BLaER1 (cell line): Measurements from ENCODE around the gene CABLES1.
"Not testable (repeated sequence)": the region's sequence is repeated elsewhere in the genome, so short reads cannot be mapped to it uniquely, and the experiment has no call there.

Source experiments
- H3K27ac ChIP-seq: shearing (Covaris generic); formaldehyde crosslinking; 2 replicates; pipeline ENCODE4 v1.8.1; 2022
- H3K27me3 ChIP-seq: shearing (Covaris generic); formaldehyde crosslinking; 2 replicates; pipeline ENCODE4 v1.8.1; 2022
- H3K36me3 ChIP-seq: shearing (Covaris generic); formaldehyde crosslinking; 2 replicates; pipeline ENCODE4 v1.8.1; 2022
- H3K4me1 ChIP-seq: shearing (Covaris generic); formaldehyde crosslinking; 2 replicates; pipeline ENCODE4 v1.8.1; 2022
- H3K4me2 ChIP-seq: shearing (Covaris generic); formaldehyde crosslinking; 2 replicates; pipeline ENCODE4 v1.8.1; 2022
- H3K4me3 ChIP-seq: shearing (Covaris generic); formaldehyde crosslinking; 2 replicates; pipeline ENCODE4 v1.8.1; 2022
- H3K9ac ChIP-seq: shearing (Covaris generic); formaldehyde crosslinking; 2 replicates; pipeline ENCODE4 v1.8.1; 2022
- H3K9me3 ChIP-seq: shearing (Covaris generic); formaldehyde crosslinking; 2 replicates; pipeline ENCODE4 v1.8.1; 2022
- H4K20me1 ChIP-seq: shearing (Covaris generic); formaldehyde crosslinking; 2 replicates; pipeline ENCODE4 v1.8.1; 2022
- Cebpa-rat ChIP-seq: shearing (Covaris generic); IDR thresholded peaks from 2 replicates; pipeline ENCODE4 v1.8.1; 2022

CABLES1 gene

GRCh38 chr18:23154030-23154429 lies 18.7 kb downstream of the CABLES1 start:
- H3K36me3 ChIP-seq: no peaks in the 10 kb centered on the region
- H3K4me3 ChIP-seq: no peak overlapping the region
- no peaks in the 10 kb centered on the region for H3K9me3 ChIP-seq
- H3K27ac ChIP-seq: no peak overlapping the region
- no peak for TF ChIP-seq Cebpa-rat
- no peak overlapping the region for H3K9ac ChIP-seq
- no peaks in the 10 kb centered on the region for H3K27me3 ChIP-seq
- no peak overlapping the region for H3K4me2 ChIP-seq
- H4K20me1 ChIP-seq: no peaks in the 10 kb centered on the region
- H3K4me1 ChIP-seq: peaks cover 7% of the 10 kb centered on the region

- Histone ChIP-seq H3K4me3 (no peak overlapping the region), H3K4me2 (peak overlapping the region; percentile 41), H3K9me3 (no peaks in the 10 kb centered on the region), H4K20me1 (no peaks in the 10 kb centered on the region), H3K27ac (no peak overlapping the region), H3K9ac (no peak overlapping the region), H3K27me3 (no peaks in the 10 kb centered on the region), H3K36me3 (no peaks in the 10 kb centered on the region), H3K4me1 (peaks cover 7% of the 10 kb centered on the region)
- TF ChIP-seq Cebpa-rat: no peak
Measured at GRCh38 chr18:23154823-23155500, 19.7 kb downstream of the CABLES1 start.

GRCh38 chr18:23155537-23155936 lies 20.3 kb downstream of the CABLES1 start:
- Histone ChIP-seq H3K4me3 (no peak overlapping the region), H3K27me3 (no peaks in the 10 kb centered on the region), H4K20me1 (no peaks in the 10 kb centered on the region), H3K27ac (no peak overlapping the region), H3K4me2 (peak overlapping the region; percentile 41), H3K4me1 (peaks cover 7% of the 10 kb centered on the region), H3K9ac (no peak overlapping the region), H3K36me3 (no peaks in the 10 kb centered on the region), H3K9me3 (no peaks in the 10 kb centered on the region)
- TF ChIP-seq Cebpa-rat: no peak

GRCh38 chr18:23156134-23156533 lies 20.8 kb downstream of the CABLES1 start:
- H3K4me3 ChIP-seq: no peak overlapping the region
- H3K4me2 ChIP-seq: no peak overlapping the region
- no peaks in the 10 kb centered on the region for H3K27me3 ChIP-seq
- H3K9me3 ChIP-seq: no peaks in the 10 kb centered on the region
- no peaks in the 10 kb centered on the region for H3K36me3 ChIP-seq
- H3K9ac ChIP-seq: no peak overlapping the region
- H3K27ac ChIP-seq: no peak overlapping the region
- H4K20me1 ChIP-seq: no peaks in the 10 kb centered on the region
- H3K4me1 ChIP-seq: peaks cover 7% of the 10 kb centered on the region
- TF ChIP-seq Cebpa-rat: no peak

- Histone ChIP-seq H3K9me3 (no peaks in the 10 kb centered on the region), H3K4me1 (peaks cover 7% of the 10 kb centered on the region), H3K27me3 (no peaks in the 10 kb centered on the region), H3K4me3 (no peak overlapping the region), H3K36me3 (no peaks in the 10 kb centered on the region), H3K27ac (no peak overlapping the region), H3K9ac (no peak overlapping the region), H3K4me2 (no peak overlapping the region), H4K20me1 (no peaks in the 10 kb centered on the region)
- TF ChIP-seq Cebpa-rat: no peak
Measured at GRCh38 chr18:23158058-23158457, 22.8 kb downstream of the CABLES1 start.

- not testable (repeated sequence) for H3K9ac ChIP-seq, H3K27me3 ChIP-seq, H3K4me2 ChIP-seq, H3K4me3 ChIP-seq, H4K20me1 ChIP-seq, H3K36me3 ChIP-seq, H3K27ac ChIP-seq, H3K4me1 ChIP-seq, H3K9me3 ChIP-seq
Measured at GRCh38 chr18:23158884-23159283, 23.6 kb downstream of the CABLES1 start.

GRCh38 chr18:23159344-23159743 lies 24.1 kb downstream of the CABLES1 start:
- Histone ChIP-seq H3K4me1 (peaks cover 7% of the 10 kb centered on the region), H3K4me3 (no peak overlapping the region), H4K20me1 (no peaks in the 10 kb centered on the region), H3K27ac (no peak overlapping the region), H3K36me3 (no peaks in the 10 kb centered on the region), H3K27me3 (no peaks in the 10 kb centered on the region), H3K9ac (no peak overlapping the region), H3K4me2 (no peak overlapping the region), H3K9me3 (no peaks in the 10 kb centered on the region)
- no peak for TF ChIP-seq Cebpa-rat

- Histone ChIP-seq H3K36me3 (no peaks in the 10 kb centered on the region), H3K9ac (no peak overlapping the region), H3K4me3 (no peak overlapping the region), H4K20me1 (no peaks in the 10 kb centered on the region), H3K27me3 (no peaks in the 10 kb centered on the region), H3K27ac (no peak overlapping the region), H3K9me3 (no peaks in the 10 kb centered on the region), H3K4me2 (no peak overlapping the region), H3K4me1 (peaks cover 8% of the 10 kb centered on the region)
- no peak for TF ChIP-seq Cebpa-rat
Measured at GRCh38 chr18:23162473-23162872, 27.2 kb downstream of the CABLES1 start.

GRCh38 chr18:23163786-23164533 lies 28.7 kb downstream of the CABLES1 start:
- peaks cover 8% of the 10 kb centered on the region for H3K4me1 ChIP-seq
- TF ChIP-seq Cebpa-rat: no peak

GRCh38 chr18:23165271-23166068 lies 30.2 kb downstream of the CABLES1 start:
- H3K9ac ChIP-seq: no peak overlapping the region
- H3K4me3 ChIP-seq: no peak overlapping the region
- H3K4me1 ChIP-seq: peaks cover 8% of the 10 kb centered on the region
- H3K4me2 ChIP-seq: no peak overlapping the region
- H3K27ac ChIP-seq: no peak overlapping the region
- H3K36me3 ChIP-seq: no peaks in the 10 kb centered on the region
- H3K27me3 ChIP-seq: no peaks in the 10 kb centered on the region
- TF ChIP-seq Cebpa-rat: no peak
- no peaks in the 10 kb centered on the region for H3K9me3 ChIP-seq
- H4K20me1 ChIP-seq: no peaks in the 10 kb centered on the region

More at GRCh38 chr18:23163786-23164533, 28.7 kb downstream of the CABLES1 start:
- no peaks in the 10 kb centered on the region for H3K27me3 ChIP-seq
- no peak overlapping the region for H3K9ac ChIP-seq
- H3K9me3 ChIP-seq: no peaks in the 10 kb centered on the region
- H3K27ac ChIP-seq: no peak overlapping the region
- H4K20me1 ChIP-seq: no peaks in the 10 kb centered on the region
- no peak overlapping the region for H3K4me2 ChIP-seq
- no peaks in the 10 kb centered on the region for H3K36me3 ChIP-seq
- no peak overlapping the region for H3K4me3 ChIP-seq
